Transverse colon (tissue), 4 donors: Measurements from ENCODE around the gene C19orf12. TPM values are rescaled to one million over a fixed set of nuclear protein-coding genes. Genes with fewer than 3 reads are reported as not detected.
"Not testable (repeated sequence)": the region's sequence is repeated elsewhere in the genome, so short reads cannot be mapped to it uniquely, and the experiment has no call there.

Source experiments
- DNase-seq: peaks from one replicate; pipeline ENCODE4 v3.0.0-alpha.2; 2019
- H3K27ac ChIP-seq, 4 donors: fragments of 200-600 bp; sonication (generic); 2 replicates each; pipeline ENCODE4 v1.5.1; 2016 to 2018; ENCODE audit warnings: inconsistent platforms in 4 of 4
- H3K27me3 ChIP-seq: fragments of 200-600 bp; sonication (generic); 2 replicates; pipeline ENCODE4 v1.5.1; 2017; ENCODE audit warnings: inconsistent platforms
- H3K36me3 ChIP-seq, 4 donors: fragments of 200-600 bp; sonication (generic); 2 replicates each; pipeline ENCODE4 v1.5.1; 2017 to 2019; ENCODE audit warnings: inconsistent platforms in 4 of 4
- H3K4me1 ChIP-seq, 4 donors: fragments of 200-600 bp; sonication (generic); 2 replicates each; pipeline ENCODE4 v1.5.1; 2017 to 2020; ENCODE audit warnings: inconsistent platforms in 4 of 4
- H3K4me3 ChIP-seq, 4 donors: fragments of 200-600 bp; sonication (generic); 1 replicate in 1 of 4; 2 replicates in 3 of 4; pipeline versions ENCODE4 v1.5.1 to v1.6.1; 2017 to 2019; ENCODE audit warnings: inconsistent platforms in 4 of 4
- H3K9me3 ChIP-seq, 2 donors: fragments of 200-600 bp; sonication (generic); 2 replicates each; pipeline ENCODE4 v1.5.1; 2017 to 2019; ENCODE audit warnings: inconsistent platforms in 2 of 2
- EP300 ChIP-seq: sonication (generic); formaldehyde crosslinking; IDR thresholded peaks from one replicate; pipeline ENCODE4 v1.6.1; 2017; ENCODE audit warnings: antibody characterized with exemption, low read depth
- POLR2A ChIP-seq: fragments of 450-650 bp; IDR thresholded peaks from one replicate; pipeline ENCODE4 v1.6.1; 2016; ENCODE audit warnings: antibody characterized with exemption, mild to moderate bottlenecking, moderate library complexity
- POLR2AphosphoS5 ChIP-seq, 3 donors: sonication (generic); formaldehyde crosslinking; IDR thresholded peaks; one replicate each; pipeline ENCODE4 v1.6.1; 2016; ENCODE audit warnings: antibody characterized with exemption in 3 of 3
- WGBS, 2 donors: methylation state at CpG; one replicate each; pipeline ENCODE4 v1.1.5; 2018; ENCODE audit warnings: low coverage in 1 of 2; 5-methylcytosine and 5-hydroxymethylcytosine counted together
- in situ Hi-C, 4 donors: fragments of 200-750 bp; cut with MboI; loops; one replicate each; pipeline versions ENCODE4 v1.15.0 to v1.15.1; 2017; ENCODE audit warnings: low sequenced_read_pairs in 3 of 4, low pct_ligation_motif_present in 1 of 4, low pct_unique_long_range_greater_than_20kb in 1 of 4
- intact Hi-C: fragments of 100-400 bp; cut with DNase I; formaldehyde crosslinking; loops from one replicate; pipeline ENCODE4 v1.15.1; 2023; ENCODE audit warnings: low total_unique reads
- total RNA-seq, 4 donors: library from RNA; depleted of rRNA; stranded (reverse); fragments of >200 nt; gene quantifications; one replicate each; pipeline ENCODE4 v1.1.0, GENCODE V29; 2016
- TF ChIP-seq, protein P1 (sequence below), 5 experiments: fragments of 200-600 bp in 3 of 5; fragments of 450-650 bp in 2 of 5; sonication (generic) in 3 of 5; IDR thresholded peaks; 1 replicate in 2 of 5; 2 replicates in 3 of 5; pipeline ENCODE4 v1.5.1; 2016 to 2017; ENCODE audit warnings: antibody characterized with exemption in 5 of 5, inconsistent platforms in 3 of 5, mild to moderate bottlenecking in 2 of 5, moderate library complexity in 1 of 5

The C19orf12 gene
- total RNA-seq, 4 donors from 2014 or later: 13.9 to 33.3 (median 21.4) TPM

DNA sequence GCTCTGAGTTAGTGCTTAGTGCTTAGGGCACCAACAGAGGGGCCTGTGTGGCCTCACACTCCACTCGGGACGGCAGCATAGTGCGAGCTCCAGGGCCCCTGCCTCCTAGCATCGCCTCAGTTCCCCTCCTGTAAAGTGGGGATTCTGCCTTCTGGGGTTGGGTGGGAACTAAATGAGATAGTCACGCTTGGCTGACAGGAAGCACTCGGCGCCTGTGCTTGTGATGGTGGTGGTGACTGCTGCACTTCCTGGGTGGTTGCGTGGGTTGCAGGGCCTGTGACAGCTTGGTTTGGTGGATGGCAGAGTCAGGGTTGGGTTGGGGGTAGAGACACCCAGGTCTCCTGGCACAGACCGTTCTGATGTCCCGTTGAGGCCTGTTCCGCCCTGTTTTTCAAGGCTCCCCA is 42.1 kb downstream of the C19orf12 start:
- in situ Hi-C loops (no loop called here), intact Hi-C loops (no loop called here)
- no peak overlapping the region for H3K4me3 ChIP-seq
- 65% methylated on average over 11 of the region's 11 CpGs; no CpG with 5 or more reads in 1 of the 2 donors for WGBS, 2 donors
- DNase-seq: peak; percentile 63
- peaks cover 5 to 19% (median 9%) of the 10 kb centered on the region in 4 donors for H3K4me1 ChIP-seq
- H3K27ac ChIP-seq: peak overlapping the region in 3 of 4 donors; percentile 37 to 46 (median 38)
- TF ChIP-seq, protein P1, sequence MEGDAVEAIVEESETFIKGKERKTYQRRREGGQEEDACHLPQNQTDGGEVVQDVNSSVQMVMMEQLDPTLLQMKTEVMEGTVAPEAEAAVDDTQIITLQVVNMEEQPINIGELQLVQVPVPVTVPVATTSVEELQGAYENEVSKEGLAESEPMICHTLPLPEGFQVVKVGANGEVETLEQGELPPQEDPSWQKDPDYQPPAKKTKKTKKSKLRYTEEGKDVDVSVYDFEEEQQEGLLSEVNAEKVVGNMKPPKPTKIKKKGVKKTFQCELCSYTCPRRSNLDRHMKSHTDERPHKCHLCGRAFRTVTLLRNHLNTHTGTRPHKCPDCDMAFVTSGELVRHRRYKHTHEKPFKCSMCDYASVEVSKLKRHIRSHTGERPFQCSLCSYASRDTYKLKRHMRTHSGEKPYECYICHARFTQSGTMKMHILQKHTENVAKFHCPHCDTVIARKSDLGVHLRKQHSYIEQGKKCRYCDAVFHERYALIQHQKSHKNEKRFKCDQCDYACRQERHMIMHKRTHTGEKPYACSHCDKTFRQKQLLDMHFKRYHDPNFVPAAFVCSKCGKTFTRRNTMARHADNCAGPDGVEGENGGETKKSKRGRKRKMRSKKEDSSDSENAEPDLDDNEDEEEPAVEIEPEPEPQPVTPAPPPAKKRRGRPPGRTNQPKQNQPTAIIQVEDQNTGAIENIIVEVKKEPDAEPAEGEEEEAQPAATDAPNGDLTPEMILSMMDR (IDR thresholded peaks at IDR 0.05): no peak
- no peak for TF ChIP-seq POLR2AphosphoS5 (IDR thresholded peaks at IDR 0.05)
- TF ChIP-seq POLR2A: no peak
- no peak for TF ChIP-seq EP300
- no peaks in the 10 kb centered on the region for H3K9me3 ChIP-seq
- no peaks in the 10 kb centered on the region for H3K27me3 ChIP-seq
- peaks cover 0 to 9% (median 0%) of the 10 kb centered on the region in 4 donors for H3K36me3 ChIP-seq

DNA sequence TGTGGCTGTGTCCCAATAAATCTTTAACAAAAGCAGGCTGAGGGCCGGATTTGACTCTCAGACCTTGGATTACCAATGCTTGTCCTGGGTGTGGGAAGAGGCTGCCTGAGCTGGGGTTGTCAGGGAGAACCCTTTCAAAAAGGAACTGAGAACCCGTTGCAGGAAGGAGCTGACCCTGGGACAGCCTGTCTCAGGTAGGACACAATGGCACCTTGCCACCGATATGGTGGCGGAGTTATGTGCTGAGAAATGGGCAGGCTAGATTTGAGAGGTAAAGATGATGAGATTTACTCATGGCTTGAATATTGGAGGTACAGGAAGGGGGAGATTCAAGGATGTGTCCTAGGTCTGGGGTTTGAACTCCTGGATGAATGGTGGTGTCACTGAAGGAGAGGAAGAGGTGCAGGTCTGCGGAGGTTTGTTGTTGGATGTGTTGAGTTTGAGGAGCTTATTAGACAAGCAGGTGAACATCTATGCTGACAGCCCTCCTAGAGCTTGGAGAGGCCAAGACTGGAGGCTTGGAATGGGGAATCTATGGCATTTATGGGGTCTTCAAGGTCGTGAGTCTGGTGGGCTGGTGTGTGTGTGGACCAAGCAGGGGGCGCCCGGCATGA is 42.6 kb downstream of the C19orf12 start:
- peaks cover 5 to 20% (median 14%) of the 10 kb centered on the region in 4 donors for H3K4me1 ChIP-seq
- in situ Hi-C loops: no loop called here
- DNase-seq: no peak
- no peaks in the 10 kb centered on the region for H3K9me3 ChIP-seq
- 84 to 85% methylated on average over 2 to 8 of the region's 8 CpGs for WGBS, 2 donors
- peaks cover 0 to 9% (median 0%) of the 10 kb centered on the region in 4 donors for H3K36me3 ChIP-seq
- no peaks in the 10 kb centered on the region for H3K27me3 ChIP-seq
- H3K4me3 ChIP-seq: no peak overlapping the region
- TF ChIP-seq EP300 (no peak), POLR2AphosphoS5 (IDR thresholded peaks at IDR 0.05) (no peak), POLR2A (no peak)
- TF ChIP-seq, protein P1 (IDR thresholded peaks at IDR 0.05): no peak
- intact Hi-C loops: no loop called here
- H3K27ac ChIP-seq: peak overlapping the region in 3 of 4 donors; percentile 31 to 44 (median 38)

DNA sequence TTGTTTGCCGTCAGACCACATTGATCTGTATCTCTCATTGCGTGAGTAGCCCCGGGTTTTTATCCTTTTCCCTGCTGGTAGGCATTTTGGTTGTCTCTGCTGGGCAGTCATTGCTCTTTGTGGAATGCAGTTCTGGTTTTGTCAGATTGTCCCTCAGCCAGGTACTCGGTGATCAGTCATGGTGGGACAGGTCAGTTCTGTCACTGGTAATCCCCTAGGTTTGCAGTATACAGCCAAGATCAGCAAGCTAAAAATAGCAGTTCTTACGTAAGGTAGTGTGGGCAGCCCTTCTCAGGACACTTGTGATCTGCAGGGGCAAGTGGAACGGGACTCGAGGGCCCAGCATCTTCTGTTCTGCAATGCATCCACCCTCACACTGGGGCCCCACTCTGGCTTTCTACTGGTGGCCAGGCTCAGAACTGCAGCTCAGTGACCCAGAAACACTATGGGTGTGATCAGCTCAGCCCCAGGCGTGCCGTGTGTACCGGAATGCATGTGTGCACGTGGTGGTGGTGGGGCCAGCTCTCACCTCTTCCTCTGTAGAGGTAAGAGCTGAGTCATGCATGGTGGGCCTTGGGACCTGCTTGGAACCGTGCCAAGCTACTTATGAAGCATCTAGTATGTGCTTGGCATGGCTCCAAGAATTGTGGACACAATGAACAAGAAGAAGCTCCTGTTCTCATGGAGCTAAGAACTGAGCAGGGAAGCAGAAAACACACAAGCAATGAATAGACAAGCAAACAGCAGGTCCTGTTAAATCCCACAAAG is 43.5 kb downstream of the C19orf12 start:
- Histone ChIP-seq H3K27ac (peak overlapping the region in 3 of 4 donors; percentile 31 to 44 (median 38)), H3K36me3 (peaks cover 0 to 9% (median 0%) of the 10 kb centered on the region in 4 donors), H3K4me1 (peaks cover 11 to 23% (median 23%) of the 10 kb centered on the region in 4 donors), H3K27me3 (no peaks in the 10 kb centered on the region), H3K9me3 (no peaks in the 10 kb centered on the region), H3K4me3 (no peak overlapping the region)
- in situ Hi-C loops: no loop called here
- 66 to 69% methylated on average over 3 to 12 of the region's 12 CpGs for WGBS, 2 donors
- no peak for TF ChIP-seq EP300
- TF ChIP-seq, protein P1 (IDR thresholded peaks at IDR 0.05): peak in 3 of 5 experiments; percentile 12 to 40 (median 26)
- DNase-seq: peak; percentile 72
- intact Hi-C loops: no loop called here

DNA sequence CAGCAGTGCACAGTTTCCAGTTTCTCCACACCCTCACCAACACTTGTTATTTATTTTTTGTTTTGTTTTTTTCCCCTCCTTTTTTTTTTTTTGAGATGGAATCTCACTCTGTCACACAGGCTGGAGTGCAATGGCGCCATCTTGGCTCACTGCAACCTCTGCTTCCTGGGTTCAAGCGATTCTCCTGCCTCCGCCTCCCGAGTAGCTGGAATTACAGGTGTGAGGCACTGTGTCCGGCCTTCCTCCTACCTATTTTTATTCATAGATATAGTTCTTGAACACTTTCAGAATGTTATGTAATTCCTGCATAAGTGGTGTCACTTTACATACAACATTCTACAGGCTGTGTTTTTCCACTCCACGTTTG is 44.1 kb downstream of the C19orf12 start:
- H3K36me3 ChIP-seq, H3K4me3 ChIP-seq, H3K9me3 ChIP-seq, in situ Hi-C loops, H3K27me3 ChIP-seq, DNase-seq, intact Hi-C loops: not testable (repeated sequence)
- Histone ChIP-seq H3K27ac (peak overlapping the region in 2 of 4 donors; percentile 20 to 38), H3K4me1 (peaks cover 11 to 28% (median 25%) of the 10 kb centered on the region in 4 donors)
- 94 to 96% methylated on average over 4 to 6 of the region's 6 CpGs for WGBS, 2 donors
